ENCODE data around the gene ABCA3.

Gene ABCA3

DNA sequence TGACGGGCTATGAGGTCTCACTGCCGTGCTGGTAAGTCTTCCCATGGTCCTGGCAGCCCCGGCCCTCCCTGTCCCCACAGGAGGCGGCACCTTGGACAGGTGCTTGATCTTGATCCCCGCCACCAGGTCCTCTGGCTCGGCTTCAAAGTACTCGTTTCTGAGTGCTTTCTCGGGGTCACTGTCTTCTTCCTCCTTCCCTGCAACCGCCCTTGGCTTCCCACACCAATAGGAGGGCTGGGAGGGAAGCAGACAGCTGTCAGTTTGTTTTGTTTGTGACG is 40.7 kb downstream of the ABCA3 start:
- no peak for DNase-seq

DNA sequence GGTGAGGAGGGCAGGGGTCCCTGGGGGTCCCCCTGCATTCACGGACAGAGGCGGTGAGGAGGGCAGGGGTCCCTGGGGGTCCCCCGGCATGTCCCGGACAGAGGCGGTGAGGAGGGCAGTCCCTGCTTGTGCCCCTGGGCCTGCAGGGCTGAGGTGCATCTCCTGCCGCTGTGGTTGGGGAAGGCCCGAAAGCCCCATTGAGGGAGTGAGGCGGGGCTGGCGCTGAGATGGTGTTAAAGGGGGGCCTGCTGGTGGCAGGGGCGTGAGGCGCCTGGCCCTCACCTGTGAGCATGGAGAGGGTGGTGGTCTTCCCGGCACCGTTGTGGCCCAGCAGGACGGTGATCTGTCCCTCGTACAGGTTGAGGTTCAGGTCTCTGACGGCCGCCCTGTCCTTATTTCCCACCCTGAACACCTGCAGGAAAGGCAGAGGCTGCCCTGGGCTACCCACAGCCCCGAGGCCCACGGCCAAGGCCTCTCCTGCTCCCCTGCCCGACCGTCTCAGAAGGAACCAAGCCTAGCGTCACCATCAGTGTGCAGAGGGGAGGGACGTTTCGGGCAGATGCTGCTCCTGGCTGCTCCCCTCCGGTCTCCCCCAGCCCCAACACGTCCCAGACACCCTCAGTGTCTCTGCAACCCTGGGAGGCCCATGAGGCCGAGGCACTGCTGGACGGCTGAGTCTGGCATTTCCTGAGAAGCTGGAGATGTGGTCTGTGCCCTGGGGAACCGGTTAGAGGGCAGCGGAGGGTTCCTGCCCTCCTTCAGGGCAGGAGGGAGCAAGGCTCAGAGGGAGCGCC is 41.2 kb downstream of the ABCA3 start:
- no peak for DNase-seq

DNA sequence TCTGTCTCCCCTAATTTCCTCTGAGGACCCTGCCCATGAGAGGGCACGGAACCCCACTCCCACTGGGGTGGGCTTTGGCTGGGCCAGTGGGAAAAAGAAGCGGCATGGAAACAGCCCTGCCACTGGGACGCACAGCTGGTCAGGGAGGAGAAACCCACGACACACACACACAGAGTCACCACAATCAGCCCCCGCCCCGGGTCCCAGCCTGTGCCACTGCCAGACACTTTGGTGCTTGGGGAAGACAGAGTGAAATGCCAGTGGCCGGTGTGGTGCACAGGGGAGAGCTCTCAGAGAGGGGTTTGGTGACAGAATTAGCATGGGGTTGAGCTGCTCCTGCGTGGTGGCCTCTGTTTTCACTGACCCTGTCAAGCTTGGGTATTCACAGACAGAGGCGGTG is 41.9 kb downstream of the ABCA3 start:
- no peak for DNase-seq

DNA sequence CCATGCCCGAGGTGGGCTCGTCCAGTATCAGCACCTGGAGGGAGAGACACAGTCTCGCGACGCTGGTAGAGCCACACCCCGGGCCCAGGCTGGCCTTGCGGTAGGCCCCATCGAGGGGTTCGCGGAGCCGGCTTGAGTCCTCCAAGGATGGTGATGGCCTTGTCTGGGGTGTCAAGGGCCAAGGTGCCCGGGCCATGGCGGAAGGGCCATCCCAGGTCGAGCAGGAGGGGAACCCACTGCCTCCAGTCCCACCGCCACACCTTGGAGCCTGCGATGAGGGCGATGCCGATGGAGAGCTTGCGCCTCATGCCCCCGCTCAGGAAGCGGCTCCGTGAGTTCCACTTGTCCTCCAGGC is 43.0 kb downstream of the ABCA3 start:
- DNase-seq: no peak

DNA sequence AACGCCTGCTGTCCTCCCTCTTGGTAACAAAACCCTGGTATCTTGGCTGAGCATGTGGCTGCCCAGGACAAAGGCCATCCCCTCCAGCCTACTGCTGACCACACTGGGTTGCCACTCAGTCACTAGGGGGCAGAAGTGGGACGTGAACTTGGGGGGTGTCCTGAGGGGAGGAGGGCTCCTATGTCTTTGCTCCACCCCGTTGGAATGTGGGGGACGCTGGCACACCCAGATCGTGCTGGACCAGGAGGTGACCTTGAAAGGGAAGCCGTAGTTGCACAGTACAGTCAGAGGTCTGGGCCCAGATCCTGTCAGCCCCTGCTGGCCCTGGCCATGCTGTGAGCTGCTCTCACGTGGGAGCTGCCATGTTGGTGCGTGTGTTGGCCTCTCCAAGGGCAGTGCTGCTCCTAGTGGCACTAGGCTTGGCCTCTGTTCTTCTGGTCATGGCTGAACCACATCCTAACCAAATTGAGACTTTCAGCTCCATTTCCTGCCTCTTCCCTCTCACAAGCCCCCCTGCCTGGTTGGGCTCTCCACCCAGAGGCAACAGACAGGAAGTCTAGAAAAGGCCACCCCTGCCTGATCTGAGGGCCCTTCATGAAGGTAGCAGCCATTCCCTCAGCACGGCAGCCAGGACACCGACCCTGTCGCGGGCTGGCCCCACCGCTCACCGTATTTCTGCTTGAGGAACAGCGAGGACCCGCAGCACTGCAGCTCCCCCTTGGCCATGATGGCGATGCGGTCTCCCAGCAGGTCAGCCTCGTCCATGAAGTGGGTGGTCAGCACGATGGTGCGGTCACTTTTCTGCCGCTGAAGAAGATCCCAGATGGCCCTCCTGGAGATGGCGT is 43.6 kb downstream of the ABCA3 start:
- DNase-seq: no peak

DNA sequence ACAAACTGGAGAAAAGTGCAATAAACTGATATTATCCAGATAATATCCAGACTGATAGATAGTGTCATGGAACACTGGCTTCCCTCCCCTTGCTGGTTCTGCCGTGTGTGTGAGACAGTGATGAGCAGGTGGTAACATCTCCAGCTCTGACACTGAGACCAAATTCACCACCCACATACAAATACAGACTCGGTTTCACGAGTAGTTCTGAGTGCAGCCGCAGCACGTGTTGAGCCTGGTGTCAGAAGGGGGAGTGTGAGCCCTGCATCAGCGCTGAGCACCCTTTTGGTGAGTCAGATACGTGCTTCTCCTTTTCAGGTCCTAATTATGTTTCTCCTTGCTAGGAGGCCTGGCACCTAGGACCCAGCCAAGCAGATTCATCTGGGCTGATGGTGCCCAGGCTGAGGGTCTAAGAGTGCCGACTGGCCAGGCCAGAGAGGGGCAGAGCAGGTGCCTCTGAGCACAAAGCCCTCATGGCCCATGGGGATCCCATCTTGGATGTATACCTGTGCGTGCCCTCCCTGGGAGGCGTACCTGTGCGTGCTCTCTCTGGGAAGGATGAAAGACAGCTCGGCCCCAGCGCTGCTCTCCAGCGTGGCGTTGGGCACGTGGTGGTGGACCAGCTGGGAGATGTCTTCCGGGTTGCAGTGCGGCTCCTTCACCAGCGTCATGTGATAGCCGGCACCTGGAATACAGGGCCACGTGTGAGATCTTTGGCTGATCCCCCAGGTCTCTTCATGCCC is 45.3 kb downstream of the ABCA3 start:
- no peak for DNase-seq

DNA sequence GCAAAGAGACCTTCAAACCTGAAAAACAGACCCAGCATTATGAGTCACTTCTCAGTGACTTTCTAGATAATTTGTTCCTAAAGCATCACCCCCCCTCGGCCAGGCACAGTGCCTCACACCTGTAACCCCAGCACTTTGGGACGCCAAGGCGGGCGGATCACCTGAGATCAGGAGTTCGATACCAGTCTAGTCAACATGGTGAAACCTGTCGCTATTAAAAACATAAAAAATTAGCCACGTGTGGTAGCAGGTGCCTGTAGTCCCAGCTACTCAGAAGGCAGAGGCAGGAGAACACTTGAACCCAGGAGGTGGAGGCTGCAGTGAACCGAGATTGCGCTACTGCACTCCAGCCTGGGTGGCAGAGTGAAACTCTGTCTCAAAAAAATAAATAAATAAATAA is 48.3 kb downstream of the ABCA3 start:
- no peak for DNase-seq

DNA sequence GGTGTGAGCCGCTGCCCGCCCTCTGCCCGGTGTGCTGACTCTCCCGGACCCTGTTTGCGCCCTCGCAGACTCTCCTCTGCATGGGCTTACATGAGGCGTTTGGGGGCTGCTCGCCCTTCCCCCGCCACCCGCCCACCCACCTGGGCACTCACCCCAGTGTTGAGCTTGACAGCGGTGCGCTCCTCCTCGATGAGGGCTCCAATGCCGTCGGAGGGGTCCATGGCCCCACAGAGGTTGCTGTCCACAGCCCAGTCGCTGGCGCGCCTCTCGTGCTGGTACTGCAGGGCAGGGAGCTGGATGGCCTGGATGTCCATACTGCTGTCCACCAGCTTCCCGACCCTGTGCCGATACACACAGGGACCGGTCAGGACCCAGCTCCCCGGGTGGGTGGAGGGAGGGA is 51.2 kb downstream of the ABCA3 start:
- no peak for DNase-seq

DNA sequence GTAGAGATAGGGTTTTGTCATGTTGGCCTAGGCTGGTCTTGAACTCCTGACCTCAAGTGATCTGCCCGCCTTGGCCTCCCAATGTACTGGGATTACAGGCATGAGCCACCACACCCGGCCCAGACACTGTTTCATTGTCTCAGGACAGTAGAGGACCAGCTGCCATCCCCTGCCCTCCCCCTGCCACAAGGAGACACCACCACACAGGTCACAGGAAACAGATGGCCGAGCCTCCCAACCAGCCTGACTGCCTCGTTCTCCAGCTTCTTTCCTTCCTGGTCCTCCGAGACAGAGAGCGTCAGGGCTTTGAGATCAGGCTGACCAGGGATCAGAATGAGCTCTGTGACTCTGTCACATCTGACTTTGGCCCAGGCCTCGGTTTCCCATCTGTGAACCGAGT is 51.8 kb downstream of the ABCA3 start:
- DNase-seq: no peak

DNA sequence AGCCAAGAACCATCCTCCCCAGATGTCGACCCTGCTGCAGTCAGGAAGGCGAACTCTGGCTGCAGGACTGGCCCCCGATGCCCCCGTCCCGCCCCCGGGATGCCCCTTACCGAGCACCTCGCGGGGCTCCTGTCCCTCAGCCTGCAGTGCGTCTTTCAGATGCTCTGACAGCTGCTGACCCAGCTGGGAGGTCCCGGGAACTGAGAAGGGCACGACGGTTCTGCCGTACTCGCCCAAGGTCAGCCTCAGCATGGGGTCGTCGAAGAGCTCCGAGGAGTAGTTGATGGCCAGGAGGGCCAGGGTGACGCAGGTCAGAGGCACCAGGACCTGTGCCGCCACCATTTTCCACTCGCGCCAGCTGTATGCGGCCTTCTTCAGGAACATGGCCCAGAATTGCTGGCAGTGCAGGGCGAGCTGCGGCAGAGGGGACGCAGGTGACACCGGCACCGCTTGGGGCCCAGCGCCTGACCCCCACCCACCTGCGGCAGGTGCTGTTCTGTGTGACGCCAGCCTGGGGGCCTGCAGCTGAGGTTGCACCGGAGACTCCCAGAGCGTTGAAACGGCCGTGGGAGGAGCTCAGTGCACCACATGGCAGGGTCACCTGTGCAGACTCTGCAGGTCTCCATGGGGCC is 52.5 kb downstream of the ABCA3 start:
- DNase-seq: no peak

DNA sequence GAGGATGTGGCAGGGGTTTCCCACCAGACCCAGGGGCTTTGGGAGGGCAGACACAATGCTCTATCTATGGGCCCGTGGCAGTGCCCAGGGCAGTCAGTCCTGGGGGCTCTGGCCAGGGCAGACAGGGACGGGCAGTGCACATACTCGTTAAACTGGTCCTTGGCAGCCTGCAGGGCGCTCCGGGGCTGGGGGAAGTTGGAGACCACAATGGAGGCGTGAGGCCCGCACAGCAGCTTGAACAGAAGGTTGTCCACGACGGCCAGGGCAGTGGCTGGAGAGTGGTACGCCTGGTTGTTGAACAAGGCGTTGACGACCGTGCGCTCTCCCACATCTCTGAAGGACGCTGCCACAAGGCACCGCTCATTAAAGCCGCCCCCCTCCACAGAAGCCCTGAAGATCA is 54.0 kb downstream of the ABCA3 start:
- DNase-seq: no peak

DNA sequence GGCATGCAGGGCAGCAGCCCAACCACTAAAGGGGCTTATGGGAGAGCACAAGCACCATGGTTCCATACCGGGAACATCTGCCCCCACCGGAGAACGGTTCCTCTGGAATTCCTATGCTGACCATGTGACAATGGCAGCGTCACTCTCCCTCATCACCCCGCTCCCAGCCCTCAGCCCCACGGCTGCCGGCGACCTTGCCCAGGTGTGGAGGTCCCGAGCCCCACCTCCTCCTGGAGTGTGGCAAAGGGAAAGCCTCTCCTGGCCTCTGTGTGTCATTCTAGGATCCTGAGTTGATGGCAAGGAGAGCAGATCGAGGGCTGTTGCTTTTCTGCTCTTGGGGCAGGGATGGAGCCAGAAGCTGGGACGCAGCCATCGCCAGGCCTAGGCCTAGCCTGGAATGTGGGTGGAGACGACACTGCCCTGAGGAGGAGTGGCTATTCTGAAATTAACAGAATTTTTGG is 54.8 kb downstream of the ABCA3 start:
- DNase-seq: no peak

DNA sequence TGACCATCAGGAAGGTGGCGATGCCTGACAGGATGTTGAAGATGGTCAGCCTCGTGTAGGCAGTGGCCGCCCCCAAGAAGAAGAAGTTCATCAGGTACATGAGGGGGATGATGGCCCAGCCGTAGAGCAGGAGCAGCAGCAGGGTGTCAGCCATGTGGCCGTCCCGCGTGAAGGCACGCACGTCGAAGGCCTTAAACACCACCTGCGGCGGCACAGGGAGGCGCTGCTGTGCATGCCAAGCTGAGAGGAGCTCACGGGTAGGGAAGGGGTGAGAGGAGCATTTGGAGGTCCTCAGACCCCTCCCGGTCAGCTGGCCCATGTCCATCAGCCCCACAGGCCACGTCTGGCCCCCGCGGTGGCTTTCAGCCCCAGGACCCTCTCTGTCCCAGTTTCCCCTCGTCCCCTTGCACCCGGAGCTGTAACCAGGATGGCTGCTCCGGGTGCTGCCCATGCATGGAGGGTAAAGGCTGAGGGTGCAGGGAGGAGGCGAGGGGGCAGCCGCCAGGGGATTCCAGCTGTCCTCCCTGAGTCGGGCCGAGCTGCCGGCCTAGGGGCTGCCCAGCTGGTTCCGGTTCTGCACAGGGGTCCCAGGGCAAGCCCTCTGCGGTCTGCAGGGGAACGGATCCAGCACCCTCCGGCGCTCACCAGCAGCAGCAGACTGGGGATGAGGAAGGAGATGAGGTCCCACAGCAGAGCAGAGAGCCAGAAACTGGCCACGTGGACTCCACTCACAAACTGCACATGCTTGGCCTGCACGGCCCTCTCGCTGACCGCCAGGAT is 55.5 kb downstream of the ABCA3 start:
- DNase-seq: no peak

DNA sequence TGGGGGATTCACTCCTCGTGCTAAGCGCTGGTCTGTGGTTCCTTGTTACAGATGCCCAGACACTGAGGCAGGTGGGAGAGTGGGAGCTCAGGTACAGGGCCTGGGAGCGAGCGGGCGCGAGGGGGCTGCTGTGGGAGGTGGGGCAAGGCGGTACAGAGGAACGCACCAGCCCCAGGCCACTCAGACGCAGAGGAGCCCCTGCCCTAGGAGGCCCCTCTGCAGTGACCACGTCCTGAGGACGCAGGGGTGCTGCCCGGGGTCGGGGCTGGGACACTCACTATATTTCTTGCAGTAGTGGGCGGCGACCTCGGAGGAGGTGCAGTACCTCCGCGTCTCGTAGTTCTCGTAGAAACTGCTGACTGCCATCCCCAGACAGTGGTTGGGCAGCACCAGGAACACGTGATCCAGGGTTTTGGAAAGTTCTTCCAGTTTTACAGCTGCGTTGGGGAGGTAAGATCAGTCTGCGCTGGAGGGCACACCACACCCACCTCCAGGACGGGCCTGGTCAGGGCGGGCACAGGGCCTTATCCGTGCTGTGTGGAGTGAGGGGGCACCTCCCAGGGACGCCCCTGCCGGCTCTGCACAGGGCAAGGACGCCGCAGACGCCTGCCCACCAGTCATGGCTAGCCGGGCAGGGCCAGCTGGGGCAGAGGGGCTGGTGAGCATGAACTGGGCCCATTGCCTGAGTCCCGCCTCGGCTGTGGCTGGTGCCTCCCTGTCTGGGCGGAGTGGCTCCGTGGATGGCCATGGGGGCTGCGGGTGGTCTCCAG is 56.3 kb downstream of the ABCA3 start:
- no peak for DNase-seq

DNA sequence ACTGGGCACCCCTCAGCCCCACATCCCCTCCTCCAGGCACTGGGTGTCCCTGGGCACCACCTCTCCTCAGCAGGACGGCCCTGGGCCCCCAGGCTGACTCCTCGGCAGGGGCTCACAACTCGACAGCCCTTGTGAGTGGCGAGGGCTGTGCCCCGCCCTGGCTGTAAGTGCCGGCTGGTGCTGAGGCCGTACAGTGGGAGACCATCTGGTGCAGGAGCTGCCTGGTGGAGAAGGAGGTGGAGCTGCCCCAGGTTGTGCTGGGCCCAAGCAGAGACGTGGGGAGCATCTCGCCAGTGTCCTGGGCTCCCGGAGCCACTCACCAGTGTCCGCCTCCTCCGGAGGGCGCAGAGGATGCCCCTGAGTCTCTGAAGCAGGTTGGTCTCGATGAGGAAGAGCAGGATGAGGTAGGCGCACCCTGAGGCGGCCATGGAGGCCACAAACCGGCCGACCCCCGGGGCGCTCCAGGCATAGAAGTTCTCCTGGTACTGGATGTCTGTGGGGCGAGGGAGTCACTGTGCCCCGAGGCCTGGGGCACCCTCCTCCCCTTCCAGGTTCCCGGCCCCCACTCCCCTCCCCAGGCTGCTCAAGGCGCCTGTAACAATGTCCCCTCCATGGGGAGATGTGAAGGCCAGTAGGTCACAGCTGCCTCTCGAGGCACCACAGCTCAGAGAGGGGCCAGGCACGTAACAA is 57.5 kb downstream of the ABCA3 start:
- DNase-seq: no peak

DNA sequence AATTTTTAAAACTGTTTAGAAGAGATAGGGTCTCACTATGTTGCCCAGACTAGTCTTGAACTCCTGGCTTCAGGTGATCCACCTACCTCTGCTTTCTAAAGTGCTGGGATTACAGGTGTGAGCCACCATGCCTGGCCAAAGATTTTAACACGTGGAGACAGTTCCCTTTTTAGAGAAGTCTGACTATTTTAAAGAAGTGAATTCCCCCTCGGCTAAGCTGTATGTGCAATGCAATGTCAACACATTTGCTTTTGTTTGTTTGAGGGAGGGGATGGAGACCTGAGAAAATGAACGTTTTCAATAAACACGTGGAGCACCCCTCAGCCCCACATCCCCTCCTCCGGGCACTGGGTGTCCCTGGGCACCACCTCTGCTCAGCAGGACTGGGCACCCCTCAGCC is 58.3 kb downstream of the ABCA3 start:
- no peak for DNase-seq

DNA sequence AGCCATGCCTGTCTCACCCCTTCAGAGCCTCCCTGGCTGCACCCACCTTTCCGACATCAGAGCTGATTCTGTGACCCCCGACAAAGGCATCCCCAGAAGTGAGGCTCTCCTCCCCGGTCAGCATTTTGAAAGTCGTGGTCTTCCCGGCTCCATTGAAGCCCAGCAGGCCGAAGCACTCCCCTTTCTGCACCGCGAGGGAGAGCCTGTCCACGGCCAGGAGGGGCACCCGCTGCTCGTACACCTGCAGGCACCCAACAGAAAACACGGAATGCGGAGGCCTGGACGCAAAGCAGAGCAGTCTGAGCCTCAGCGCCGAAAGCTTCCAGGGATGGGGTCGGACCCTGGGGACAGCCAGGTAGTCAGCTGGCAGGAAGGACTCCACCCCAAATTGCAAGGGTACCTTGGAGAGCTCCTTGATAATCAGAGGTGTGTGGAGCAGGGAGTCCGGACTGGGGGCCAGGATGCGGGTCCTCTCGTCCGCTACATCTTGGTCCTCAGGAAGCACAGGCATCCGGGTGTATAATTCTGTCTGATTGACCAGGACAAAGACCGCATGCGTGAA is 59.5 kb downstream of the ABCA3 start:
- no peak for DNase-seq

DNA sequence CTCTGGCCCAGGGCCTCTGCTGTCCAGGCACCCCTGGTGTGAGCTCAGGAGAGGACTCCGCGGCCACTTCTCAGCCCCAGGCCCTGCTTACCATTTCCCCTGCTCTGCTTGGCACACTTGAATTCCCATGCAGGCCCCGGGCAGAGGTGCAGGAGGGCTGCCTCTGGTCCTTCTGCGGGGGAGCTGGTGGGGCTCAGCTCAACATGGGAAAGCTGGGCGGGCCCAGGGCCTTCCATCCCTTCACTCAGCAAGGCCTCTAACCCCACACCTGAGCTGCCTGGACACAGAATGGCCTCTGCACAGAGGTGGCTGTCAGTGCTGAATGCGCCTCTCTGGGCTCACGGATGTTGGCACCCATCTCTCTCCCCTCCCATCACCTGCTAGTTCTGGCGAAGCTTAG is 60.1 kb downstream of the ABCA3 start:
- DNase-seq: no peak

DNA sequence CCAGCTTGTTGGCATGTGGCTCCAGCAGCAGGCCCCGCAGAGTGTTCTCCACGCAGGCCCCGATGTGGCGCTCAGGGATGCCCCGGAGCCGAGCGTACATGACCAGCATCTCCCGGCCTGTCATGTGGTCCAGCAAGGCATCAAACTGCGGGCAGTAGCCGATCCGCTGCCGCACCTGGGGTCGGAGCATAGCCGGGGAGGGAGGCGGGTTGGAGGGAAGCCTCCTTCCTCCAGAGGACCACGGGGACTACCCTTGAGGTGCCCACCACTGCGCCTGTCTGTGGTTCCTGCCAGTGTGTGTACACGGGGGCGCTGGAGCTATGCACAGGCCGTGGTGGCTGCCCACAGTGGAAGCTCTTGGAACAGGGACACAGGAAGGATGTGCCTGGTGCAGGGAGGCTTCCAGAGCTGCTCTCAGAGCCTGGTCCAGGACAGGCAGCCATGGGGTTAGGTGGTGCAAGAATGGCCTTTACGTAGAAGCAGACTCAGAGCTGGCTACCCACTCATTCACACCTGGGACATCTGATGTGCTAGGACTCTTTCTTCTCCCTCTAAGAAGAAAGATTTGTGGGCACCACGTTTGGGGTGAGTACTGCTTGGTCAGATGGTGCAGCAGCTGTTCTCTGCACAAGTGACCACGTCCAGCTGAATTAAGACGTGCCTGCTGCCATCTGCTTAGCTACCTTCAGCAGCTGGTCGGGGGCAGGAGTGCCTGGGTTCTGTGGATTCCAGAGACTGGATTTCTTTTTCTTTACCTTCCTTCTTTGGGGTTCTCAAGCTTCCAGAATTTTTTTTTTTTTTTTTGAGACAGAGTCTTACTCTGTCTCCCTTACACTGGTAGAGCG is 61.4 kb downstream of the ABCA3 start:
- no peak for DNase-seq

DNA sequence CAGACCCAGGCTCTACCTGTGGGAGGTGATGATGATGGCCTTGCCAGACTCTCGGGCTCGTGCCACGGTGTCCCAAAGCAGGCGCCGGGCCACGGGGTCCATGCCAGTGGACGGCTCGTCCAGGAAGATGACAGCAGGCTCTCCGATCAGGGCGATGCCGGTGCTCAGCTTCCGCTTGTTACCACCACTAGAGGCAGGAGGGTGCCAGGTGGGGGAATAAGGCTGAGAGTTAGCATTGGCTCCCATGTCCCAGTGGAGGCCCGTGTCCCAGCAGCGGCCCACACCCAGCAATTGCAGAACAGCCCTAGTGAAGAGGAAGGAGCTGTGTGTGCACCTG is 62.3 kb downstream of the ABCA3 start:
- DNase-seq: no peak
